Measurements from ENCODE around the gene KHDC4. TPM values are rescaled to one million over a fixed set of nuclear protein-coding genes. Genes with fewer than 3 reads are reported as not detected.

Gene KHDC4
- total and polyA plus RNA-seq, 2 donors, result 31.3 to 45.8 TPM

GRCh38 chr1:155877945-155878344 lies 56.3 kb downstream of the KHDC4 start:
- DNase-seq (ENCODE audit: low read depth in 6 of 9, low spot score in 9 of 9), result no peak
- no peaks in the 10 kb centered on the region for H3K4me1 ChIP-seq (ENCODE audit: control insufficient read depth in 2 of 2, insufficient read depth in 2 of 2, low read length in 2 of 2)
- H3K9me3 ChIP-seq (ENCODE audit: control insufficient read depth in 2 of 2, insufficient read depth in 1 of 2, low read length in 1 of 2), result no peaks in the 10 kb centered on the region
- no peak overlapping the region for H3K27ac ChIP-seq (ENCODE audit: low read depth in 1 of 2, low read length in 1 of 2)
- H3K4me3 ChIP-seq (ENCODE audit: low read length in 2 of 2), result no peak overlapping the region
- 99% methylated on average over 2 of the region's 2 CpGs for WGBS
- no peaks in the 10 kb centered on the region for H3K27me3 ChIP-seq (ENCODE audit: control insufficient read depth in 2 of 2, insufficient read depth in 1 of 2, low read length in 1 of 2)
- no peaks in the 10 kb centered on the region for H3K36me3 ChIP-seq (ENCODE audit: control insufficient read depth in 2 of 2, insufficient read depth in 2 of 2, low read length in 1 of 2)

DNA sequence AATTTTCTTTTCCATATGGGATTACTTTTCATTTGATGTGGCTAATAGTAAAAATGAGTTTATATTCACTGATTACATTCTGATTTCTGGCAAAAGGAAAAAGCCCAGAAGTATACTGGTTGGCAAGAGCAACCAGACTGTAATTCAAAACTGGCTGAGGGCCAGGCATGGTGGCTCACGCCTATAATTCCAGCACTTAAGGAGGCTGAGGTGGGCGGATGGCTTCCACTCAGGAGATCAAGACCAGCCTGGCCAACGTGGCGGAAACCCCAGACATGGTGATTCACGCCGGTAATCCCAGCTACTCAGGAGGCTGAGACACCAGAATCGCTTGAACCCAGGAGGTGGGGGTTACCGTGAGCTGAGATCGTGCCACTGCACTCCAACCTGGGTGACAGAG lies 60.4 kb downstream of the KHDC4 start:
- Histone ChIP-seq H3K27ac (ENCODE audit: low read depth in 1 of 2, low read length in 1 of 2) (no peak overlapping the region), H3K27me3 (ENCODE audit: control insufficient read depth in 2 of 2, insufficient read depth in 1 of 2, low read length in 1 of 2) (no peaks in the 10 kb centered on the region), H3K9me3 (ENCODE audit: control insufficient read depth in 2 of 2, insufficient read depth in 1 of 2, low read length in 1 of 2) (no peaks in the 10 kb centered on the region), H3K36me3 (ENCODE audit: control insufficient read depth in 2 of 2, insufficient read depth in 2 of 2, low read length in 1 of 2) (no peaks in the 10 kb centered on the region), H3K4me1 (ENCODE audit: control insufficient read depth in 2 of 2, insufficient read depth in 2 of 2, low read length in 2 of 2) (no peaks in the 10 kb centered on the region), H3K4me3 (ENCODE audit: low read length in 2 of 2) (no peak overlapping the region)
- WGBS, result 95% methylated on average over 9 of the region's 9 CpGs
- DNase-seq (ENCODE audit: low read depth in 6 of 9, low spot score in 9 of 9), result no peak

- no peak overlapping the region for H3K27ac ChIP-seq (ENCODE audit: low read depth in 1 of 2, low read length in 1 of 2)
- no peak for DNase-seq (ENCODE audit: low read depth in 6 of 9, low spot score in 9 of 9)
- H3K36me3 ChIP-seq (ENCODE audit: control insufficient read depth in 2 of 2, insufficient read depth in 2 of 2, low read length in 1 of 2), result no peaks in the 10 kb centered on the region
- H3K27me3 ChIP-seq (ENCODE audit: control insufficient read depth in 2 of 2, insufficient read depth in 1 of 2, low read length in 1 of 2), result no peaks in the 10 kb centered on the region
- H3K9me3 ChIP-seq (ENCODE audit: control insufficient read depth in 2 of 2, insufficient read depth in 1 of 2, low read length in 1 of 2), result no peaks in the 10 kb centered on the region
- WGBS, result 98% methylated on average over 5 of the region's 5 CpGs
- no peaks in the 10 kb centered on the region for H3K4me1 ChIP-seq (ENCODE audit: control insufficient read depth in 2 of 2, insufficient read depth in 2 of 2, low read length in 2 of 2)
- H3K4me3 ChIP-seq (ENCODE audit: low read length in 2 of 2), result no peak overlapping the region
Observed at GRCh38 chr1:155872527-155872926, 61.7 kb downstream of the KHDC4 start.

- 83% methylated on average over 1 of the region's 1 CpG for WGBS
- no peak for DNase-seq (ENCODE audit: low read depth in 6 of 9, low spot score in 9 of 9)
- H3K27ac ChIP-seq (ENCODE audit: low read depth in 1 of 2, low read length in 1 of 2), result no peak overlapping the region
Observed at GRCh38 chr1:155871390-155871789, 62.8 kb downstream of the KHDC4 start.

GRCh38 chr1:155867766-155868165 lies 66.4 kb downstream of the KHDC4 start:
- H3K36me3 ChIP-seq (ENCODE audit: control insufficient read depth in 2 of 2, insufficient read depth in 2 of 2, low read length in 1 of 2), result no peaks in the 10 kb centered on the region
- 97% methylated on average over 8 of the region's 8 CpGs for WGBS

More at GRCh38 chr1:155871390-155871789, 62.8 kb downstream of the KHDC4 start:
- H3K27me3 ChIP-seq (ENCODE audit: control insufficient read depth in 2 of 2, insufficient read depth in 1 of 2, low read length in 1 of 2), result no peaks in the 10 kb centered on the region
- H3K4me1 ChIP-seq (ENCODE audit: control insufficient read depth in 2 of 2, insufficient read depth in 2 of 2, low read length in 2 of 2), result no peaks in the 10 kb centered on the region
- no peak overlapping the region for H3K4me3 ChIP-seq (ENCODE audit: low read length in 2 of 2)
- H3K9me3 ChIP-seq (ENCODE audit: control insufficient read depth in 2 of 2, insufficient read depth in 1 of 2, low read length in 1 of 2), result no peaks in the 10 kb centered on the region
- no peaks in the 10 kb centered on the region for H3K36me3 ChIP-seq (ENCODE audit: control insufficient read depth in 2 of 2, insufficient read depth in 2 of 2, low read length in 1 of 2)

DNA sequence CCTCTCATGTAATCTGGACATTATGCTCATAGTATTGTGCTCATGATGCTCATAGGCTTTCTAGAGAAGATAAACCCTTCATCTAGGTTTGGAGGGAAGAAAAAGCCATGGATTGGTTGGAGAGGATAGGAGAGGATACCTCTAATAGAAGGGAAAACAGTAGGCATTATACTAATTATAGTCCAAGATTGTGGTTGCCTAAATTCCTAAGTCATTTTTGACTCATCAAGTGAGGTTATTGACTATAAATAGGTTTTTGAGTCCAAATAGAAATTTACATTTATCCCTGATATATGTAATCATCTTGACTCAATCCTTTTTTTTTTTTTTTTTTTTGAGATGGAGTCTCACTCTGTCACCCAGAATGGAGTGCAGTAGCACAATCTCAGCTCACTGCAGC lies 69.8 kb downstream of the KHDC4 start:
- DNase-seq (ENCODE audit: low read depth in 6 of 9, low spot score in 9 of 9), result no peak
- no peaks in the 10 kb centered on the region for H3K36me3 ChIP-seq (ENCODE audit: control insufficient read depth in 2 of 2, insufficient read depth in 2 of 2, low read length in 1 of 2)

More at GRCh38 chr1:155867766-155868165, 66.4 kb downstream of the KHDC4 start:
- no peak for DNase-seq (ENCODE audit: low read depth in 6 of 9, low spot score in 9 of 9)
- Histone ChIP-seq H3K27ac (ENCODE audit: low read depth in 1 of 2, low read length in 1 of 2) (no peak overlapping the region), H3K9me3 (ENCODE audit: control insufficient read depth in 2 of 2, insufficient read depth in 1 of 2, low read length in 1 of 2) (no peaks in the 10 kb centered on the region), H3K4me3 (ENCODE audit: low read length in 2 of 2) (no peak overlapping the region), H3K4me1 (ENCODE audit: control insufficient read depth in 2 of 2, insufficient read depth in 2 of 2, low read length in 2 of 2) (no peaks in the 10 kb centered on the region), H3K27me3 (ENCODE audit: control insufficient read depth in 2 of 2, insufficient read depth in 1 of 2, low read length in 1 of 2) (no peaks in the 10 kb centered on the region)

More for the DNA sequence above, 69.8 kb downstream of the KHDC4 start:
- Histone ChIP-seq H3K9me3 (ENCODE audit: control insufficient read depth in 2 of 2, insufficient read depth in 1 of 2, low read length in 1 of 2) (no peaks in the 10 kb centered on the region), H3K27me3 (ENCODE audit: control insufficient read depth in 2 of 2, insufficient read depth in 1 of 2, low read length in 1 of 2) (peaks cover 5 to 10% of the 10 kb centered on the region in 2 donors), H3K4me3 (ENCODE audit: low read length in 2 of 2) (no peak overlapping the region), H3K4me1 (ENCODE audit: control insufficient read depth in 2 of 2, insufficient read depth in 2 of 2, low read length in 2 of 2) (peaks cover 3 to 15% of the 10 kb centered on the region in 2 donors), H3K27ac (ENCODE audit: low read depth in 1 of 2, low read length in 1 of 2) (no peak overlapping the region)

Other genes with a start within 250 kb of the KHDC4 start
- 109 TPM for gene YY1AP1, start 245.6 kb downstream of the KHDC4 start, total RNA-seq
- 46.0 TPM for gene YY1AP1, start 245.6 kb downstream of the KHDC4 start, polyA plus RNA-seq
- 63.7 TPM for gene DAP3, start 245.3 kb downstream of the KHDC4 start, total RNA-seq
- 156 TPM for gene DAP3, start 245.3 kb downstream of the KHDC4 start, polyA plus RNA-seq
- 31.6 TPM for gene GON4L, start 77.2 kb downstream of the KHDC4 start, total RNA-seq
- 33.0 TPM for gene GON4L, start 77.2 kb downstream of the KHDC4 start, polyA plus RNA-seq
- gene SYT11, start 74.8 kb downstream of the KHDC4 start, total RNA-seq, result 3.6 TPM
- gene SYT11, start 74.8 kb downstream of the KHDC4 start, polyA plus RNA-seq, result 3.3 TPM
- 24.4 TPM for gene RIT1, start 23.1 kb downstream of the KHDC4 start, total RNA-seq
- 17.2 TPM for gene RIT1, start 23.1 kb downstream of the KHDC4 start, polyA plus RNA-seq
- not detected for gene RXFP4, start 7.2 kb upstream of the KHDC4 start, total RNA-seq
- 0.18 TPM for gene RXFP4, start 7.2 kb upstream of the KHDC4 start, polyA plus RNA-seq
- gene ARHGEF2, start 44.1 kb upstream of the KHDC4 start, total RNA-seq, result 42.3 TPM
- gene ARHGEF2, start 44.1 kb upstream of the KHDC4 start, polyA plus RNA-seq, result 58.5 TPM
- gene SSR2, start 86.5 kb upstream of the KHDC4 start, total RNA-seq, result 262 TPM
- gene SSR2, start 86.5 kb upstream of the KHDC4 start, polyA plus RNA-seq, result 251 TPM
- 10.4 TPM for gene UBQLN4, start 119.4 kb upstream of the KHDC4 start, total RNA-seq
- 15.1 TPM for gene UBQLN4, start 119.4 kb upstream of the KHDC4 start, polyA plus RNA-seq
- 75.9 TPM for gene LAMTOR2, start 120.4 kb upstream of the KHDC4 start, total RNA-seq
- gene LAMTOR2, start 120.4 kb upstream of the KHDC4 start, polyA plus RNA-seq, result 82.2 TPM
- 17.6 TPM for gene RAB25, start 126.7 kb upstream of the KHDC4 start, total RNA-seq
- gene RAB25, start 126.7 kb upstream of the KHDC4 start, polyA plus RNA-seq, result 43.1 TPM
- gene MEX3A, start 148.1 kb upstream of the KHDC4 start, total RNA-seq, result 1.3 TPM
- 0.55 TPM for gene MEX3A, start 148.1 kb upstream of the KHDC4 start, polyA plus RNA-seq
- 51.6 TPM for gene LMNA, start 180.3 kb upstream of the KHDC4 start, total RNA-seq
- gene LMNA, start 180.3 kb upstream of the KHDC4 start, polyA plus RNA-seq, result 68.3 TPM
- gene SEMA4A, start 219.2 kb upstream of the KHDC4 start, total RNA-seq, result 6.4 TPM
- gene SEMA4A, start 219.2 kb upstream of the KHDC4 start, polyA plus RNA-seq, result 14.8 TPM